HepG2 (cell line): ENCODE measurements around the gene CLEC5A. TPM values are rescaled to one million over a fixed set of nuclear protein-coding genes. Genes with fewer than 3 reads are reported as not detected.

Experiments
- ATAC-seq: fragments of 200-7000 bp; cut with Tn5 transposase; 3 replicates; pipeline ENCODE4 v1.9.1; 2020; ENCODE audit warnings: mild to moderate bottlenecking, moderate library complexity
- BruUV-seq: library from RNA; stranded (reverse); fragments of 400-500 nt; replicated peaks from 2 replicates; lab custom pipeline; 2021; lab: Mats Ljungman, UMichigan
- CTCF ChIA-PET: fragments of 300-600 bp; formaldehyde crosslinking; extraction: SDS; loops from one replicate; lab custom pipeline; 2021; ENCODE audit warnings: low total read pairs, inconsistent platforms, low intra/inter-chr PET ratio; lab: Yijun Ruan, JAX
- POLR2A ChIA-PET: fragments of 350-600 bp; sonication (Branson Sonifier 250); formaldehyde crosslinking; loops from one replicate; lab custom pipeline; 2020; ENCODE audit warnings: antibody characterized with exemption, inconsistent platforms; lab: Yijun Ruan, JAX
- DNase-seq: peaks from one replicate; pipeline ENCODE4 v3.0.0-alpha.2; 2015; ENCODE audit warnings: low spot score
- FAIRE-seq: peaks from 3 replicates; lab custom pipeline; 2011; peaks lifted over from hg19 to GRCh38; lab: Jason Lieb, UNC
- H2AFZ ChIP-seq: one replicate; pipeline ENCODE4 v1.6.1; 2011; ENCODE audit warnings: low read length, inconsistent platforms
- H3K27ac ChIP-seq: fragments of 300-600 bp; 3 replicates; pipeline ENCODE4 v1.8.0; 2011; ENCODE audit warnings: mixed run types, mild to moderate bottlenecking, mixed read lengths, low read length, inconsistent platforms; ENCODE audit not compliant: insufficient read depth; ENCODE audit errors: extremely low read length
- H3K27me3 ChIP-seq, 2 experiments: fragments of 200-600 bp in 1 of 2; 2 replicates in 1 of 2; 3 replicates in 1 of 2; pipeline versions ENCODE4 v1.6.0 to v1.8.0; 2011; ENCODE audit warnings: low read length in 2 of 2, mild to moderate bottlenecking in 2 of 2, moderate library complexity in 2 of 2, inconsistent platforms in 1 of 2; ENCODE audit not compliant: insufficient read depth in 2 of 2, control insufficient read depth in 1 of 2
- H3K36me3 ChIP-seq, 2 experiments: fragments of 200-600 bp in 1 of 2; replicated peaks in 1 of 2; 2 replicates in 1 of 2; 3 replicates in 1 of 2; pipeline versions ENCODE4 v1.5.1 to v1.8.0; 2011; ENCODE audit warnings: low read length in 2 of 2, inconsistent platforms in 1 of 2; ENCODE audit not compliant: insufficient read depth in 2 of 2, control insufficient read depth in 1 of 2
- H3K4me1 ChIP-seq: 2 replicates; pipeline ENCODE4 v1.5.1; 2012; ENCODE audit warnings: low read length, inconsistent platforms; ENCODE audit not compliant: insufficient read depth
- H3K4me2 ChIP-seq: 2 replicates; pipeline ENCODE4 v1.6.0; 2011; ENCODE audit warnings: low read depth, low read length, inconsistent platforms
- H3K4me3 ChIP-seq, 3 experiments: fragments of 200-600 bp in 1 of 3; sonication (generic), shearing (Covaris generic) in 1 of 3; replicated peaks in 1 of 3; 2 replicates each; pipeline ENCODE4 v1.5.1; 2011 to 2016; ENCODE audit warnings: low read length in 3 of 3, inconsistent platforms in 2 of 3, low read depth in 2 of 3, mild to moderate bottlenecking in 2 of 3, control low read depth in 1 of 3, mixed read lengths in 1 of 3; ENCODE audit not compliant: insufficient read depth in 1 of 3
- H3K79me2 ChIP-seq: one replicate; pipeline ENCODE4 v1.6.1; 2011; ENCODE audit warnings: low read length, inconsistent platforms; ENCODE audit not compliant: insufficient read depth
- H3K9ac ChIP-seq: 2 replicates; pipeline ENCODE4 v1.6.0; 2011; ENCODE audit warnings: mild to moderate bottlenecking, low read depth, low read length, inconsistent platforms; ENCODE audit not compliant: insufficient read depth
- H3K9me3 ChIP-seq: 2 replicates; pipeline ENCODE4 v1.5.1; 2012; ENCODE audit warnings: mild to moderate bottlenecking, low read length
- H4K20me1 ChIP-seq: 2 replicates; pipeline ENCODE4 v1.6.0; 2011; ENCODE audit warnings: inconsistent platforms, mild to moderate bottlenecking, low read length, moderate library complexity; ENCODE audit not compliant: insufficient read depth
- HNRNPLL ChIP-seq: fragments of 200-400 bp; formaldehyde crosslinking; IDR thresholded peaks from 2 replicates; pipeline ENCODE4 v1.6.1; 2017; ENCODE audit warnings: mild to moderate bottlenecking, low read depth, low read length; ENCODE audit not compliant: poor library complexity, severe bottlenecking
- PRMT3 ChIP-seq: sonication (generic); formaldehyde crosslinking; IDR thresholded peaks from 2 replicates; pipeline ENCODE4 v1.8.1; 2022; ENCODE audit warnings: low read depth, mild to moderate bottlenecking, moderate library complexity, missing genetic modification reagents, borderline replicate concordance
- PRPF4 ChIP-seq: fragments of 200-400 bp; formaldehyde crosslinking; IDR thresholded peaks from 2 replicates; pipeline ENCODE4 v1.6.1; 2016; ENCODE audit warnings: low read length, low read depth; ENCODE audit not compliant: poor library complexity, severe bottlenecking
- THAP7 ChIP-seq: sonication (generic); formaldehyde crosslinking; IDR thresholded peaks from 2 replicates; pipeline ENCODE4 v1.8.1; 2023; ENCODE audit warnings: mild to moderate bottlenecking, missing genetic modification reagents
- ZNF20 ChIP-seq: sonication (generic); formaldehyde crosslinking; IDR thresholded peaks from 2 replicates; pipeline ENCODE4 v1.4.0; 2020; ENCODE audit warnings: mild to moderate bottlenecking, moderate library complexity, missing genetic modification reagents
- ZNF224 ChIP-seq: sonication (generic); formaldehyde crosslinking; IDR thresholded peaks from 2 replicates; pipeline ENCODE4 v1.5.0; 2020; ENCODE audit warnings: mild to moderate bottlenecking, missing genetic modification reagents
- ZNF33A ChIP-seq: sonication (generic); formaldehyde crosslinking; IDR thresholded peaks from 2 replicates; pipeline ENCODE4 v1.5.1; 2020; ENCODE audit warnings: missing genetic modification reagents, mild to moderate bottlenecking, moderate library complexity, borderline replicate concordance
- ZNF576 ChIP-seq: sonication (generic); formaldehyde crosslinking; IDR thresholded peaks from 2 replicates; pipeline ENCODE4 v1.4.0; 2020; ENCODE audit warnings: mild to moderate bottlenecking, missing genetic modification reagents
- ZNF660 ChIP-seq: sonication (generic); formaldehyde crosslinking; IDR thresholded peaks from 2 replicates; pipeline ENCODE4 v1.5.1; 2020; ENCODE audit warnings: mild to moderate bottlenecking, low read depth, missing genetic modification reagents, borderline replicate concordance
- ZNF7 ChIP-seq: IDR thresholded peaks from 2 replicates; pipeline ENCODE4 v1.6.1; 2016; ENCODE audit warnings: missing biosample characterization, missing genetic modification reagents
- WGBS: methylation state at CpG from one replicate; pipeline ENCODE4 v1.1.6; 2017; ENCODE audit warnings: low lambda C conversion rate; 5-methylcytosine and 5-hydroxymethylcytosine counted together
- in situ Hi-C: cut with HindIII; loops from 2 replicates; pipeline ENCODE4 v1.10.0; 2017; ENCODE audit warnings: low pct_unique_long_range_greater_than_20kb; ENCODE audit not compliant: extremely low pct_ligation_motif_present
- intact Hi-C: fragments of 100-400 bp; cut with micrococcal nuclease; formaldehyde crosslinking; loops from one replicate; pipeline ENCODE4 v1.10.0; 2022; ENCODE audit not compliant: unreplicated experiment
- polyA plus RNA-seq, 8 experiments: library from polyadenylated mRNA; depleted of rRNA in 3 of 8; stranded (reverse) in 7 of 8; unstranded in 1 of 8; fragments of >200 nt; fragmentation: Illumina TruSeq in 4 of 8; extraction: Trizol in 4 of 8; gene quantifications; 2 replicates each; pipeline versions ENCODE4 v1.2.1 to v1.2.3, GENCODE V29; 2011 to 2016; ENCODE audit warnings: low read depth in 4 of 8, missing spikeins in 1 of 8, mixed read lengths in 1 of 8; ENCODE audit not compliant: insufficient read depth in 1 of 8
- total RNA-seq, 5 experiments: library from RNA; depleted of rRNA; stranded (reverse); fragments of >200 nt; fragmentation: Illumina TruSeq; extraction: Trizol; gene quantifications; 2 replicates each; pipeline ENCODE4 v1.2.3, GENCODE V29; 2016; ENCODE audit warnings: low read depth in 1 of 5
- TF ChIP-seq, protein P1 (sequence below): sonication (generic); formaldehyde crosslinking; IDR thresholded peaks from 2 replicates; pipeline ENCODE4 v1.8.0; 2023; ENCODE audit warnings: mild to moderate bottlenecking, missing genetic modification reagents
- TF ChIP-seq, protein P2 (sequence below): sonication (generic); formaldehyde crosslinking; IDR thresholded peaks from 2 replicates; pipeline ENCODE4 v1.5.1; 2020; ENCODE audit warnings: mild to moderate bottlenecking, missing genetic modification reagents
- TF ChIP-seq, protein P3 (sequence below): sonication (generic); formaldehyde crosslinking; IDR thresholded peaks from 2 replicates; pipeline ENCODE4 v1.4.0; 2020; ENCODE audit warnings: missing genetic modification reagents

The CLEC5A gene
- total and polyA plus RNA-seq, 2 of the 13 experiments (the other 11 are each of a cell fraction or from before 2014, with no cell fraction given), result not detected

- TF ChIP-seq, protein P1, sequence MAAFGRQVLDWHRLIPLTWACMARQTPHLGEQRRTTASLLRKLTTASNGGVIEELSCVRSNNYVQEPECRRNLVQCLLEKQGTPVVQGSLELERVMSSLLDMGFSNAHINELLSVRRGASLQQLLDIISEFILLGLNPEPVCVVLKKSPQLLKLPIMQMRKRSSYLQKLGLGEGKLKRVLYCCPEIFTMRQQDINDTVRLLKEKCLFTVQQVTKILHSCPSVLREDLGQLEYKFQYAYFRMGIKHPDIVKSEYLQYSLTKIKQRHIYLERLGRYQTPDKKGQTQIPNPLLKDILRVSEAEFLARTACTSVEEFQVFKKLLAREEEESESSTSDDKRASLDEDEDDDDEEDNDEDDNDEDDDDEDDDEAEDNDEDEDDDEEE (CRISPR knock-in tag), result no peak
- TF ChIP-seq HNRNPLL (no peak), ZNF576 (CRISPR knock-in tag) (no peak)
Measured at GRCh38 chr7:141889321-141889720, 57.5 kb downstream of the CLEC5A start (continued).

GRCh38 chr7:141884539-141885225, 62.1 kb downstream of the CLEC5A start:
- Histone ChIP-seq H3K4me1 (no peaks in the 10 kb centered on the region), H4K20me1 (no peaks in the 10 kb centered on the region), H3K9me3 (no peaks in the 10 kb centered on the region), H3K36me3 (no peaks in the 10 kb centered on the region), H2AFZ (no peak overlapping the region), H3K4me3 (no peak overlapping the region), H3K4me2 (no peak overlapping the region), H3K27ac (no peak overlapping the region), H3K9ac (no peak overlapping the region), H3K27me3 (no peaks in the 10 kb centered on the region), H3K79me2 (no peaks in the 10 kb centered on the region)
- ATAC-seq, result no peak
- no peak for DNase-seq
- BruUV-seq, result no TSS peak
- 54% methylated on average over 5 of the region's 5 CpGs for WGBS
- intact Hi-C loops, result no loop called here
- CTCF ChIA-PET, result no interaction called here
- in situ Hi-C loops, result no loop called here
- FAIRE-seq, result no peak
- POLR2A ChIA-PET, result no interaction called here
- TF ChIP-seq, protein P2, sequence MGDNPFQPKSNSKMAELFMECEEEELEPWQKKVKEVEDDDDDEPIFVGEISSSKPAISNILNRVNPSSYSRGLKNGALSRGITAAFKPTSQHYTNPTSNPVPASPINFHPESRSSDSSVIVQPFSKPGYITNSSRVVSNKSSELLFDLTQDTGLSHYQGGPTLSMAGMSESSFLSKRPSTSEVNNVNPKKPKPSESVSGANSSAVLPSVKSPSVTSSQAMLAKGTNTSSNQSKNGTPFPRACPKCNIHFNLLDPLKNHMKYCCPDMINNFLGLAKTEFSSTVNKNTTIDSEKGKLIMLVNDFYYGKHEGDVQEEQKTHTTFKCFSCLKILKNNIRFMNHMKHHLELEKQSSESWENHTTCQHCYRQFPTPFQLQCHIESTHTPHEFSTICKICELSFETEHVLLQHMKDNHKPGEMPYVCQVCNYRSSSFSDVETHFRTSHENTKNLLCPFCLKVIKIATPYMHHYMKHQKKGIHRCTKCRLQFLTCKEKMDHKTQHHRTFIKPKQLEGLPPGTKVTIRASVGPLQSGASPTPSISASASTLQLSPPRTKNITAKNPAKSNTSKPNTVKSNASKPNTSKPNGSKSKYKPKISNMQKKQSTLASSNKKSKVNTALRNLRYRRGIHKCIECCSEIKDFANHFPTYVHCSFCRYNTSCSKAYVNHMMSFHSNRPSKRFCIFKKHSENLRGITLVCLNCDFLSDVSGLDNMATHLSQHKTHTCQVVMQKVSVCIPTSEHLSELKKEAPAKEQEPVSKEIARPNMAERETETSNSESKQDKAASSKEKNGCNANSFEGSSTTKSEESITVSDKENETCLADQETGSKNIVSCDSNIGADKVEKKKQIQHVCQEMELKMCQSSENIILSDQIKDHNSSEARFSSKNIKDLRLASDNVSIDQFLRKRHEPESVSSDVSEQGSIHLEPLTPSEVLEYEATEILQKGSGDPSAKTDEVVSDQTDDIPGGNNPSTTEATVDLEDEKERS (CRISPR knock-in tag), result no peak
- no peak for TF ChIP-seq ZNF7
- TF ChIP-seq, protein P3, sequence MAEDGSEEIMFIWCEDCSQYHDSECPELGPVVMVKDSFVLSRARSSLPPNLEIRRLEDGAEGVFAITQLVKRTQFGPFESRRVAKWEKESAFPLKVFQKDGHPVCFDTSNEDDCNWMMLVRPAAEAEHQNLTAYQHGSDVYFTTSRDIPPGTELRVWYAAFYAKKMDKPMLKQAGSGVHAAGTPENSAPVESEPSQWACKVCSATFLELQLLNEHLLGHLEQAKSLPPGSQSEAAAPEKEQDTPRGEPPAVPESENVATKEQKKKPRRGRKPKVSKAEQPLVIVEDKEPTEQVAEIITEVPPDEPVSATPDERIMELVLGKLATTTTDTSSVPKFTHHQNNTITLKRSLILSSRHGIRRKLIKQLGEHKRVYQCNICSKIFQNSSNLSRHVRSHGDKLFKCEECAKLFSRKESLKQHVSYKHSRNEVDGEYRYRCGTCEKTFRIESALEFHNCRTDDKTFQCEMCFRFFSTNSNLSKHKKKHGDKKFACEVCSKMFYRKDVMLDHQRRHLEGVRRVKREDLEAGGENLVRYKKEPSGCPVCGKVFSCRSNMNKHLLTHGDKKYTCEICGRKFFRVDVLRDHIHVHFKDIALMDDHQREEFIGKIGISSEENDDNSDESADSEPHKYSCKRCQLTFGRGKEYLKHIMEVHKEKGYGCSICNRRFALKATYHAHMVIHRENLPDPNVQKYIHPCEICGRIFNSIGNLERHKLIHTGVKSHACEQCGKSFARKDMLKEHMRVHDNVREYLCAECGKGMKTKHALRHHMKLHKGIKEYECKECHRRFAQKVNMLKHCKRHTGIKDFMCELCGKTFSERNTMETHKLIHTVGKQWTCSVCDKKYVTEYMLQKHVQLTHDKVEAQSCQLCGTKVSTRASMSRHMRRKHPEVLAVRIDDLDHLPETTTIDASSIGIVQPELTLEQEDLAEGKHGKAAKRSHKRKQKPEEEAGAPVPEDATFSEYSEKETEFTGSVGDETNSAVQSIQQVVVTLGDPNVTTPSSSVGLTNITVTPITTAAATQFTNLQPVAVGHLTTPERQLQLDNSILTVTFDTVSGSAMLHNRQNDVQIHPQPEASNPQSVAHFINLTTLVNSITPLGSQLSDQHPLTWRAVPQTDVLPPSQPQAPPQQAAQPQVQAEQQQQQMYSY (CRISPR knock-in tag), result no peak
- no peak for TF ChIP-seq ZNF33A
- TF ChIP-seq ZNF20 (CRISPR knock-in tag), result no peak
- no peak for TF ChIP-seq ZNF660 (CRISPR knock-in tag)
- TF ChIP-seq PRMT3, result no peak
- TF ChIP-seq ZNF224 (CRISPR knock-in tag), result no peak
- no peak for TF ChIP-seq THAP7
- no peak for TF ChIP-seq PRPF4
